Measurements from ENCODE around the gene ABL1.

- TF ChIP-seq CTCF (IDR thresholded peaks at IDR 0.05; ENCODE audit: borderline replicate concordance, extremely low read depth, low read length, poor library complexity, severe bottlenecking) (no peak), EZH2 (IDR thresholded peaks at IDR 0.05; ENCODE audit: borderline replicate concordance, low read depth, low read length, severe bottlenecking) (no peak)
These were observed 78.8 kb downstream of the ABL1 start for GRCh38 chr9:130913599-130914416.
